NCI-H748 treated with DMSO at 0.1 percent for 48 hours (cell line): ENCODE results near the gene NLRP11.
"Not testable (repeated sequence)": the region's sequence is repeated elsewhere in the genome, so short reads cannot be mapped to it uniquely, and the experiment has no call there.

Experiments
- DNase-seq: peaks from one replicate; lab custom pipeline; 2025; lab: John Stamatoyannopoulos, UW

NLRP11 gene

DNA sequence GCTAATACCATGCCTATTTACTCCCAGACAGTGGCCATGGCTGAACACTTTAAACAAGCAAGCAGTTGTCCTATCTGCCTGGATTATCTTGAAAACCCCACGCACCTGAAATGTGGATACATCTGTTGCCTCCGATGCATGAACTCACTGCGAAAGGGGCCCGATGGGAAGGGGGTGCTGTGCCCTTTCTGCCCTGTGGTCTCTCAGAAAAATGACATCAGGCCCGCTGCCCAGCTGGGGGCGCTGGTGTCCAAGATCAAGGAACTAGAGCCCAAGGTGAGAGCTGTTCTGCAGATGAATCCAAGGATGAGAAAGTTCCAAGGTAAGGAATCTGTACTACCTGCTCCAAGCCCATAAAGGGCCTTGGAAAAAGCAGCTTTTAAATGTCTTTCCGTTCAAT lies 54.3 kb downstream of the NLRP11 start:
- DNase-seq: peak; percentile 29

DNA sequence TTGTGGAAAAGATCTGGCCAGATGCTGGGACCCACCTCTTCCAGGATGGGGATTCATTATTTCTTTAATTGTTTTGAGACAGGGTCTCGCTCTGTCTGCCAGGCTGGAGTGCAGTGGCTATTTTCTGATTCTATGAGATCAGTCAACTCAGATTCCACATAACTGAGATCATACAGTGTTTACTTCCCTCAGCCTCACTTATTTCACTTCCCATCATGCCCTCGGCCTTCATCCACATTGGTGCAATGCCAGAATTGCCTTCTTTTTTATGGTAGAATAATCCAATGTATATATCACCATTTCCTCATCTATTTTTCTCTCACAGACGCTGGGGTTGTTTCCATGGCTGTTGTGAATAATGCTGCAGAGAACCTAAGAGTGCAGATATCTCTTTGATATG lies 62.2 kb downstream of the NLRP11 start:
- not testable (repeated sequence) for DNase-seq

DNA sequence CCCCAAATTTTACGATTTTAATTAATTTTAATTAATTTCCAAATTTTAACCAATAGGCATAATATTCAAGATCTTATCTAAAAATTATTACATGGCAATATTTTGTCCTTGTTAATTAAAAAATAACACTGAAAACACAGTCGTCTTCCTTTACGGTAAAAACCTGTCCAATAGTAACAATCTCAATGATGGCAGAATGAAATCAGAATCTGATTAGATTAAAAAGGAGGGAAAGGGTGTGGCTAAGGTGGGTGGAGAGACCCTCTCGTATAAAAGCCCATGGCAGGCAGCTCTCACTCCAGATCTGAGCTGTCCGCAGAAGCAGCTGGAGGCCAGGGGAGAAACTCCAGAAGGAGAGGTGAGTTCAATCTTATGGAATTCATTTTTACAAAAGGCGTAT lies 63.0 kb downstream of the NLRP11 start, which contains the start of gene RFPL4AL1:
Gene RFPL4AL1, plus strand, starts transcription at position 301 of the 400 bp plus-strand sequence. CDS start 2,687 bp downstream, outside the sequence.
- DNase-seq: not testable (repeated sequence)

DNA sequence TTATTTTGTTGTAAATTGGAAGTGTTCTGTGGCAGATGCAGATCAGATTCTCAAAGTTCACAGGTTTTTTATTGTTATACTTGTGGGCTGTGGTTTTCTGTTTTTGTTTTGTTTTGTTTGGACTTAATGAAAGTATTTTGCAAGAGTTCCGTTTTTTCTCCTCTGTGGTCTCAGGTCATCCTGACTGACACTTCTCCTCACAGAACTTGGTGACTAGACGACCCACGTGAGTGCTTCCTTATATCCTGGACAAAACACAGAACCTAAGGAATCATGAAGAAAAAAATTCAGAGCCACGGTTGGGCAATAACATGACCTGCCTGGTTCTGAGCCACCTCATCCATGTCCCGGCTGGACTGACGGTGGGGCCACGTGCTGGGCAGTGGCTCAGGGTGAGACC lies 65.3 kb downstream of the NLRP11 start:
- DNase-seq: no peak

DNA sequence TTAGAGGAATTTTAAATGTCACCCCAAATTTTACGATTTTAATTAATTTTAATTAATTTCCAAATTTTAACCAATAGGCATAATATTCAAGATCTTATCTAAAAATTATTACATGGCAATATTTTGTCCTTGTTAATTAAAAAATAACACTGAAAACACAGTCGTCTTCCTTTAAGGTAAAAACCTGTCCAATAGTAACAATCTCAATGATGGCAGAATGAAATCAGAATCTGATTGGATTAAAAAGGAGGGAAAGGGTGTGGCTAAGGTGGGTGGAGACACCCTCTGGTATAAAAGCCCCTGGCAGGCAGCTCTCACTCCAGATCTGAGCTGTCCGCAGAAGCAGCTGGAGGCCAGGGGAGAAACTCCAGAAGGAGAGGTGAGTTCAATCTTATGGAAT lies 73.0 kb downstream of the NLRP11 start, which contains the start of gene RFPL4A:
Gene RFPL4A, plus strand, starts transcription at position 301 of the 400 bp plus-strand sequence. CDS start 2,704 bp downstream, outside the sequence.
- DNase-seq: not testable (repeated sequence)

DNA sequence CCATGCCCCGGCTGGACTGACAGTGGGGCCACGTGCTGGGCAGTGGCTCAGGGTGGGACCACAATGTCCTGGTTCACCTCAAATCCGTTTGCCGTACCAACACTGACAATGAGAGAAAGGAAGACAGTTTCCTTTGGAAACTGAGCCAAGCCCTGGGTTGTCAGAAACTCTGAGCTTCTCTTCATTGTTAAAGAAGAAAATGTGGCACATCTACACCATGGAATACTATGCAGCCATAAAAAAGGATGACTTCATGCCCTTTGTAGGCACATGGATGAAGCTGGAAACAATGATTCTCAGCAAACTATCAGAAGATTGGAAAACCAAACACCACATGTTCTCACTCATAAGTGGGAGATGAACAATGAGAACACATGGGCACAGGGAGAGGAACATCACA lies 75.0 kb downstream of the NLRP11 start:
- DNase-seq: not testable (repeated sequence)

DNA sequence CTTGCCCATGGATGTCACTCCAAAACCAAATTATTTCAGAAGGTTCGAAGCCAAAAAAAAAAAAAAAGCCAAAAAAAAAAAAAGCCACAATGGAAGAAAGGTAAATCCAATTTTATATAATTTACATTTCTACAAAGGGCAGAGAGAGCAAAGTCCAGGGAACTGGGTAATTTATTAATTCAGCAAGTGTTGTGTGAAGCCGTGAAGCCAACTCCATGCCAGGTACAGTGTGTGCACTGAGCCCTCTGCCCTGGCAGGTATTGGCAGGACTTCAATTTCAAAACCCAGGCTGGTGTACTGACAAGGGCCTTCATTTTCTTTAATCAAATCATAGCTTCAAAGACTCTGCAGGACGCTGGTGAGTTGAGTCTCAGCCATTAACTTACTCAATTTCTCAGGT lies 78.4 kb downstream of the NLRP11 start:
- DNase-seq: no peak

DNA sequence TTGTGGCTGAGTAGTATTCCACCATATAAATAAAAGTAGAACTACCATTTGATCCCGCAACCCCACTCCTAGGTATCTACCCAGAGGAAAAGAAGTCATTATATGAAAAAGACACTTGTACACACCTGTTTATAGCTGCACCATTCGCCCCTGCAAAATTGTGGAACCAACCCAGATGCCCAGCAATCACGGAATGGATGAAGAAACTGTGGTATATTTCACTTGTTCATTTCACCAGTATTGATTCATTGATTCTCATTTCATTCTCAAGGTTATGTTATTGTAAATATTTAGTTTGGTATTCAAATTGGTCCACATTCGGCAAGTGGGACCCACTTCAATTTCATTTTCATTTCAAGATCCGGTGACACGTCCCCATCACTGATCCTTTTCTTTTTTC lies 81.1 kb downstream of the NLRP11 start:
- DNase-seq: no peak

DNA sequence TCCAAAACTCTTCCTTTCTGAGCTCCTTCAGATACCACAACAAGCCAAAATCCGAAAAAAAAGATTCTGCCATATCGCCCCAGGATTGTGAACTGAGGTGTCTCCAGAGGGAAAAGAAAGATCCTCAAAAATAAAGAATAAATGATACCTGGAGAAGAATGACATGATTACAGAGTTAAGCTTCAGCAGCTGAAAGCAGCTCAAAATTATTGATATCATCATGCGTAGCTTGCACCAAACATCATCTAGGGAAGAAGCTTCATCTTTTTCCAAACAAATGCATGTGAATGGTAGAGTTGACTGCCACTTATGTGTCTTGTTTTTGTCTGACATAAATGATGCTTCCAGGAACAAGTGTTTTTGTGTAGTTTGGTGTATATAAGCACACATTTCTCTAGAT lies 93.5 kb downstream of the NLRP11 start, which contains the start of gene NLRP9:
Gene NLRP9, minus strand, starts transcription at position 101 of the 400 bp plus-strand sequence. Its CDS starts 28 bp downstream, at position 73.
- DNase-seq: no peak
